Ovary (tissue), 9 donors: ENCODE data around the gene GTF2IRD1. TPM values are rescaled to one million over a fixed set of nuclear protein-coding genes. Genes with fewer than 3 reads are reported as not detected.
"Not testable (repeated sequence)": the region's sequence is repeated elsewhere in the genome, so short reads cannot be mapped to it uniquely, and the experiment has no call there.

Source experiments
- DNase-seq, 5 donors: peaks; one replicate each; pipeline ENCODE4 v3.0.0-alpha.2; 2019 to 2020
- H3K27ac ChIP-seq, 2 donors: fragments of 200-600 bp; one replicate each; pipeline versions ENCODE4 v1.5.1 to v1.8.0; 2019 to 2022
- H3K27me3 ChIP-seq: fragments of 200-600 bp; one replicate; pipeline ENCODE4 v1.8.0; 2022
- H3K36me3 ChIP-seq: fragments of 200-600 bp; sonication (generic); one replicate; pipeline ENCODE4 v1.5.1; 2019
- H3K4me1 ChIP-seq: one replicate; pipeline ENCODE4 v1.8.1; 2013; ENCODE audit warnings: mild to moderate bottlenecking, moderate library complexity; ENCODE audit not compliant: insufficient read depth
- H3K4me3 ChIP-seq: fragments of 200-600 bp; sonication (generic); one replicate; pipeline ENCODE4 v1.5.1; 2017
- H3K9me3 ChIP-seq, 2 donors: fragments of 200-600 bp in 1 of 2; sonication (generic) in 1 of 2; one replicate each; pipeline versions ENCODE4 v1.5.1 to v1.8.1; 2013 to 2019; ENCODE audit warnings: mild to moderate bottlenecking in 1 of 2, moderate library complexity in 1 of 2
- CTCF ChIP-seq, 3 donors: fragments of 450-650 bp in 2 of 3; fragments of 200-600 bp in 1 of 3; IDR thresholded peaks; one replicate each; pipeline versions ENCODE4 v1.5.1 to v1.8.0; 2016 to 2022; ENCODE audit warnings: antibody characterized with exemption in 3 of 3, mild to moderate bottlenecking in 1 of 3
- EP300 ChIP-seq: sonication (generic); formaldehyde crosslinking; IDR thresholded peaks from one replicate; pipeline ENCODE4 v1.6.1; 2017; ENCODE audit warnings: antibody characterized with exemption
- POLR2A ChIP-seq: fragments of 450-650 bp; IDR thresholded peaks from one replicate; pipeline ENCODE4 v1.6.1; 2017; ENCODE audit warnings: antibody characterized with exemption, mild to moderate bottlenecking, moderate library complexity
- WGBS, 3 donors: extraction: QIAGEN DNeasy Blood & Tissue Kit in 1 of 3; methylation state at CpG; one replicate each; pipeline versions ENCODE4 v1.1.5 to v1.1.7; 2013 to 2017; 5-methylcytosine and 5-hydroxymethylcytosine counted together
- intact Hi-C, 4 donors: fragments of 100-400 bp; cut with DNase I; formaldehyde crosslinking; loops; one replicate each; pipeline versions ENCODE4 v1.11.0 to v1.15.1; 2022 to 2023
- polyA plus RNA-seq, 2 donors: library from polyadenylated mRNA; stranded (reverse); fragments of 200-250 nt in 1 of 2; fragments of 350-450 nt in 1 of 2; fragmentation: Illumina TruSeq in 1 of 2; extraction: RNeasy Lipid Tissue Mini Kit (QIAGEN cat#74804) in 1 of 2; gene quantifications; one replicate each; pipeline ENCODE4 v1.2.3, GENCODE V29; 2013 to 2014
- total RNA-seq, 7 donors: library from RNA; depleted of rRNA in 2 of 7; stranded (reverse); fragments of >200 nt in 2 of 7; fragmentation: NEBNext Ultra II Directional in 3 of 7; extraction: Animal tissue kit (Norgen Biotek cat#: 25700) in 3 of 7; gene quantifications; one replicate each; pipeline versions ENCODE4 v1.1.0 to v1.2.4, GENCODE V29; 2016 to 2023
- donor health status: DM: no; HTN: no; CAD: no; lungs with moderate emphysema.
- donor health status: DM: no; HTN: no; CAD: no.
- donor health status: Bipolar disorder and iron deficiency.
- donor health status: DM: yes; HTN: yes; CAD: no.
- donor health status: DM: no; HTN: no; CAD: no.
- donor health status: DM: yes; HTN: yes; CAD: no.

Gene GTF2IRD1
- total and polyA plus RNA-seq, 9 donors: 12.0 to 39.0 (median 28.0) TPM

GRCh38 chr7:74438327-74438726 lies 15.4 kb upstream of the GTF2IRD1 start:
- no peak for DNase-seq
- H3K9me3 ChIP-seq: no peaks in the 10 kb centered on the region
- WGBS, 3 donors: 97 to 100% (median 97%) methylated on average over 2 of the region's 2 CpGs
- no peak for TF ChIP-seq POLR2A
- TF ChIP-seq CTCF (IDR thresholded peaks at IDR 0.05): no peak
- no peak for TF ChIP-seq EP300
- no peaks in the 10 kb centered on the region for H3K27me3 ChIP-seq
- no peak overlapping the region for H3K4me3 ChIP-seq
- H3K36me3 ChIP-seq: no peaks in the 10 kb centered on the region
- intact Hi-C loops: loop anchor here in 1 of 4 donors (5.0 kb wide), 2 partner anchors 49 to 184 kb away; no protein-coding TSS in a partner anchor
- no peak overlapping the region for H3K27ac ChIP-seq
- H3K4me1 ChIP-seq: no peaks in the 10 kb centered on the region

GRCh38 chr7:74439541-74439940 lies 14.2 kb upstream of the GTF2IRD1 start:
- H3K4me1 ChIP-seq: no peaks in the 10 kb centered on the region
- 93 to 94% (median 94%) methylated on average over 4 of the region's 4 CpGs for WGBS, 3 donors
- DNase-seq: no peak
- H3K36me3 ChIP-seq: no peaks in the 10 kb centered on the region
- TF ChIP-seq CTCF (IDR thresholded peaks at IDR 0.05) (no peak), EP300 (no peak)
- H3K9me3 ChIP-seq: no peaks in the 10 kb centered on the region
- intact Hi-C loops: loop anchor here in 1 of 4 donors (5.0 kb wide), 2 partner anchors 48 to 183 kb away; no protein-coding TSS in a partner anchor
- no peak overlapping the region for H3K4me3 ChIP-seq
- no peak overlapping the region for H3K27ac ChIP-seq
- H3K27me3 ChIP-seq: no peaks in the 10 kb centered on the region

- intact Hi-C loops: loop anchor here in 1 of 4 donors (10.0 kb wide), 1 partner anchor 125 kb away; no protein-coding TSS in a partner anchor
- 93 to 98% (median 96%) methylated on average over 3 of the region's 3 CpGs for WGBS, 3 donors
- H3K36me3 ChIP-seq: not testable (repeated sequence)
Measured at GRCh38 chr7:74440143-74440542, 13.6 kb upstream of the GTF2IRD1 start.

GRCh38 chr7:74441801-74442200 lies 11.9 kb upstream of the GTF2IRD1 start:
- intact Hi-C loops: loop anchor here in 1 of 4 donors (10.0 kb wide), 1 partner anchor 123 kb away; no protein-coding TSS in a partner anchor
- WGBS, 3 donors: 75 to 85% (median 83%) methylated on average over 9 to 10 of the region's 10 CpGs

More at GRCh38 chr7:74440143-74440542, 13.6 kb upstream of the GTF2IRD1 start:
- DNase-seq, H3K27me3 ChIP-seq, H3K27ac ChIP-seq, H3K4me3 ChIP-seq, H3K9me3 ChIP-seq, H3K4me1 ChIP-seq: not testable (repeated sequence)

More at GRCh38 chr7:74441801-74442200, 11.9 kb upstream of the GTF2IRD1 start:
- Histone ChIP-seq H3K27ac (no peak overlapping the region), H3K9me3 (no peaks in the 10 kb centered on the region), H3K36me3 (no peaks in the 10 kb centered on the region), H3K4me1 (no peaks in the 10 kb centered on the region), H3K4me3 (no peak overlapping the region), H3K27me3 (no peaks in the 10 kb centered on the region)
- no peak for TF ChIP-seq CTCF (IDR thresholded peaks at IDR 0.05)
- TF ChIP-seq POLR2A: no peak
- TF ChIP-seq EP300: no peak
- no peak for DNase-seq
